Measurements from ENCODE around the gene FILIP1L.

The FILIP1L gene

DNA sequence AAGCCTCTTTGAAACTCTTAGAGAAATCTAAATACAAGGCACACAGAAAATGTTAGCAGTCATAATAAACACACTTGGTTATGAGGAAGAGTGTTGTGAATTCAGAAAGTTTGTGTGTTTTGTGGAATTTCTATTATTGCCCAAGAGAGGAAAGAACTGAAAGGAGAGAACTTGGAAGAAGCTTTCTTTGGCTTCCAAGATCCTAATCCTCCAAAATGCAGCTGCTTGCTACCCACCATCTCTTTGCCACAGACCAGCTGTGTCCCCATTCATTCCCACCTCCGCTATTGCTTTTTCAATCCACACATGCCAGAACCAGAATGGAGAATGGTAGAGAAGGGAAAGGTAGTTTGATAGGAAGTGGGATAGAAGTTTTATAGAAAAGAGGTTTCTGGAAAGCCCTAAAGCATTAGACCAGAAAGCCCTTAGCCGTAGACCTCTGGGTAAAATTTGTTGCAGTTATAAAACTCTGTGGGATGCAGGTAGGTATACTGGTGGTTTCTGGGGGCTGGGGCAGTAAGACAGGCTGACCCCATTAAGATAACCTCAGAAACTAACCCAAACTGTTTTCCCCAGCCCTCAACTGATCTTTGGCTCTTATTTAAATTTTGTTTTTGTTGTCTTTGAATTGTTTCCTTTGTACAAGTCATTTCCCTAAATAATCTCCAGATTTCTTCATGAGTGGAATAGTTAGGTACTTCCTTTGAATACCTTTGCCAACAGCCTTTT is 108.5 kb downstream of the FILIP1L start:
- DNase-seq, result peak; percentile 13

DNA sequence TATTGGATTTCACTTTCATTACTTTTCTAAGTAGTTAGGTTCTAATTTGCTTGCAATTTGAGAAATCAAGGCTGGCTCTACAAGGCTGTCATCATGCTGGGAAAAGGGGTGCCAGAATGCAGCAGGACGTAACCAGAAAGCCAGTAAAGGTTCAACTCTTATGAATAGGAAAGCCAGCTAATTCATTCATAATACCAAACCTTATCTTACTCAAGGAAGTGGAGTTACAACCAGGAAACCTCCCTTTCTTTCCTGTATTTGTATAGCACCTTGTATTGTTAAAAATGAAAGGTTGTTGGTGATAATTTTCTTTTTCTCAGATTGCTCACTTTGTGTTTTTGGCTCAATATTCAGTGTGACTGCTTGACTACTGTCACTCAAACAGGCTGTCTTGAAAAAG is 109.4 kb downstream of the FILIP1L start:
- DNase-seq, result no peak

DNA sequence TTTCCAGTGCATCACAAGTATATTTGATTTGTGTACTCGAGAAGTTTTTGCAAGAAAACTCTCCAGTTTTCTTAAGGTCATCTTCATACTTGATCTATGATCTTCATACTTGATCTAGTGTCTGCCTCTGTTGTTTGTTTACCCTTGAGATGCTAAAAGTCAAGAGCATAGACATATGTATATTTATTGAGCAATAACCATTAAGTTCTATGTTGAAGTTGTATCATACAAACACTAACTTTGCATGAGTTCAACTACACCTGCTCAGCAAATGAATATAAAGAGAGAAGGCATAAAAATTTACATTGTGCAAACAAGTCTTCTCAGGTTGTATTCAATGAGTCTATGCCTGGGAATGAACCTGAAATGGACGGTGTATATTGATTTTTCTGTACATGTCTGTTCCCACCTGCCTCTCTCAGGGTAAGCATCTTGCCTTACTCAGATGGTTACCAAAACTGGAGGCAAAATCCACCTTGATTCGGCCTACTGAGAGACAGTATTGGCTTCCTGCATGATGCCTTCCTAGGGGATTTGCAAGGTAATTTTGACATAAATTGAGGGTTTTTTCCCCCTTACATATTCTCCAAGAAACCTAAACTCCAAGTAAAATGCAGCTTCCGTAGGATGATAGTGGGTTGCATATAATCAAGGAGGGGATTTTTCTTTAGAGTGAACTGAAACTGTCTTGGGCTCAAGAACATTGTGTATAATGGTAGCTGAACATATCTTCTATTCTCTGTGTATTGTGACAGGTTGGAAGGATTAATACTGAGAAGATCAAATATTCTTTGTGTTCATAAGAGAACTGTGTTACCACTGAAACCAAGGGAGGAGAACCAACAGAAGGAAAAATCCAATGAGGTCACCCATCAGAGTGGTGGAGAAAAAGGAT is 110.4 kb downstream of the FILIP1L start:
- no peak for DNase-seq

DNA sequence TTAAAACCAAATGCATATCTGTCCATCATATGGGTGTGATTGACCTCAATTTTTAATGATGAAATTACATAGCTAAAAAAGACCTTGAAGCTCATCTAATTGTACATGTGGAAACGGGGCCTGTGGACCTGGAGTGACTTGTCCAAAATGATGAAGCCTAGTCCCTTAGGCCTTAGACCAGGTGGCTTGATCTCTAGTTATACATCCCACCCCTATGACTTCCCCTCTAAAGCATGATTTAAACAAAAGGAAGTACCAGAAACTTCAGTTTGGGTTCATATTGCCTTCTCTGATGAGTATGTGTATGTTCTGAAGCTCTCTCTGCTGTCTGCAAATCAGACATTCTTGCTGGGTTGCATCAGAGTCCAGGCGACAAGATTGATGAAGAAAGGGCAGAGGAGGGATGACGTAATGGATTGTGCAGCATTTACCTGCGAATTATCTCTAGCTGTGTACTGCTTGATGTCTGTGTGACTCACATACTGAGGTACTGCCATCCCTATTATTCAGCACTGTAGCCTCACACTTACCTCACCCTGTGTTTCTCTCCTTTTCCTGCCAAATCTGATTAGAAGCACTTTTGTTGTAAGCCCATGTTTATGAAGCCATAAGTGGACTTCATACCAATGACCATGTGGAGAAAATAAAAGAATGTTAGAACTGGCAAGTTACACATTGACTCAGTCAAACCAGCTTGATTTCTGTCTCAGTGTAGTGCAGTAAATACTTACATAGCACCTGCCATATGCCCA is 111.5 kb downstream of the FILIP1L start:
- peak; percentile 31 for DNase-seq

DNA sequence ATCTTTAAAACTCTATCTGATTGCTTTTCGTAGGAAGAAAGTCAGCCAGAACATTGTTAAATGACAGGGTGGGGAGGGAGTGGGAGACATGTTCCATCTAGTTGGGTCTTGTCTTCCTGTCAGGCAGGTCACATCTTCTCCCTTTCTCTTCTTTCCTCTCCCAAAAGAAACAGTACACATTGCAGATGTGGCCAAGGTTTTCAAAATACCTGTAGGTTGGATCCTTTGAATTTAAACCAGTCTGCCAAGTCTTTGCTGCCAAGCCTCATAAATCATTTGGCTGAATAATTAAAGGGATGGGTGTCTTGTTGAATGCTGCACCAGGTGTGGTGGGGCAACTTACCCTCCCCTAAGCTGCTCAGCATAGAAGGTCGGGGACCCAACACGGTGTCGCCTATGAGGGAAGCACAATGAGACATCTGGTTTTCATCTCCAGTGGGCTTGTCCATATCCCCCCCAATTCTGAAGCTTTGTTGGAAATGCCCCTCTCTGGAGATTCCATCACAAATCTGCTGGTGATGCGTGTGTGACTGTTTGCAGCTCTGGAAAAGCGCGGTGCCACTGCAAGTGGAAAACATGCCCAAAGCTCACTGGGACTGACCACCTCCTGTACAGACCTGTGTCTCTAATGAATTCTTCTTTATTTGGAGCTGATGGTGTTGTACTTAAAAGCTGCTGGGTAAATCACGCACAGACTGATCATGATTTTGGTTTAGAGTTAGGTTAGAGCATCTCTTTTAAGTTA is 112.6 kb downstream of the FILIP1L start:
- peak; percentile 44 for DNase-seq

DNA sequence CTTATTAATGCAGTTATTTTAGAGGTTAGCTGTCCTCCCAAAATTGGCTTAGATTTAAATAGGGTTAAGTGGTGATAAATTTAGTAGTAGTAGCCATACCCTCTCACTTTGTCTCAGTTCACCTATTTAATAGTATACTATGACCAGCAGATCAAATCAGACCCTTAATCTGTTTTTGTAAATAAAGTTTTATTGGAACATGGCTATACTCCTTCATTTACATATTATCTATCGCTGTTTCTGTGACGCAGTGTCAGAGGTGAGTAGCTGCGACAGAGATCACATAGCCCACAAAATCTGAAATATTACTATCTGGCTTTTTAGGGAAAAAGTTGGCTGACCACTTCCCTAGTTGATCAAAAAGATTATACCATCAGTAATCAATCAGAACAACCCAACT is 113.2 kb downstream of the FILIP1L start:
- no peak for DNase-seq

DNA sequence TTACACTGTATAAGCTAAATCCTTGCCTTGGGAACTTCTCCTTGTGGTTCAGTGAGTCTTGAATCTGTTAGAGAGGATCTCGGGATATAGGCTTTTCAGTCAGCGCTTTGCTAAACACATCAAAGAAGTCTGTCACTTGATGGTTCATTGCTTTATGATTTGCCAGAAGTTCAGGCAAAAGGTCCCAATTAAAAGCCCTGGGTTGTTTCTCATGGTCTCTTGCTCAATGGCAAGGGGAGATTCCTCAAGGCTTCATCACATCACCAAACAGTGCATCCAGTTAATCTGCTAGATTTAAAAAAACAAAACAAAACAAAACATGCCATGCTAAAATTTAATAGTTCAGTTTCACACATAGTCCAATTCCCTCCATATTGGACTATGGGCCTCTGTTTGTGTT is 114.8 kb downstream of the FILIP1L start:
- no peak for DNase-seq

DNA sequence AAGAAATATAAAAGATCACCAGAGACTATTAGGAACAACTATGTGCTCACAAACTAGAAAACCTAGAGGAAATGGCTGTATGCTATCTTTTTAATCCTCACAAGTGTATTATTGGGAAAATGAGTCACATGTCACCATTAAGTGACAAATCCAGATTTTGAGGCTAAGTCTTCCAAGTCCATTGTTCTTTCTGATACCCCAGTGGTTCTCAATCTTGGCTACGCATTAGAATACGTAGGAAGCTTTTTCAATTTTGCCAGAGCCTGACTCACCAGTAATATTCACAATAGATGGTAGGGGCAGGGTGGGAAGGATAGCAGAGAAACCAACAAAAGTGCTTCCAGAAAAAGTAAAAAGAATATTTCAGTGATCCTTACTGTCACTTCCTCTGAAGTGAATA is 117.0 kb downstream of the FILIP1L start:
- no peak for DNase-seq

DNA sequence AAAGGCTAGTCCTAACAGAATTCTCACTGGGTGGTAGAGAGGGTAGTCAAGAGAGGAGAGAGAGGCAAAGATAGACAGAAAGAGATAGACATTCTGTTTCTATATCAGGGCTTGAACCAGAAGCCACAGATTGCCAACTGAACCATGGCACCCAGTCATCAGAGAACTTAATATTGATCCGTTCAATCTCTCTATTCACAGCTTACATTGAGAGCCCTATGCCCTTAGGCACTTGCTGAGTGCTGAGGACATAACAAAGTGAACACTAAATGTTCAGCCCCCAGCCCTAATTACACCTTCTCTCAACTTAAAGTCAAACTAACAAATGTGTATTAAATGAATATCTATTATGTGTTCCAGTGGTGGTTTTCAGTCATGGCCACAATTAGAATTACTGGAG is 124.1 kb downstream of the FILIP1L start:
- no peak for DNase-seq

DNA sequence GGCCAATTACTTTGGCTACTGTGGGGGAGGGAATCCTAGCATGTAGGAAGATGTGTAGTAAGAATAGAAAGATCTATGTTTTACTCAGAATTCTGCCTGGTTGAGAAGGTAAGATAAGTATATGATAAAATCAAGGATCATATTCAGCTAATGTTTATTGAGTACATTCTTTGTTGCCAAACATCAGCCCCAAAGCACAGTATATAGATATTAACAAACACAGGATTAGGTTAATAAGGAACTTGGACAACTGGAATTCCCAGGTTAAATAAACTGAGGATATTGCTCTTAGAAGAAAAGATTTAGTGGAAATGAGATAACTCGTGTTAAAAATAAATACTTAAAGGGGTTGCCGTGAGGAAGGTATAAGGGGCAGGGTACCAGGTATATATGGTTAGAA is 129.6 kb downstream of the FILIP1L start:
- no peak for DNase-seq

DNA sequence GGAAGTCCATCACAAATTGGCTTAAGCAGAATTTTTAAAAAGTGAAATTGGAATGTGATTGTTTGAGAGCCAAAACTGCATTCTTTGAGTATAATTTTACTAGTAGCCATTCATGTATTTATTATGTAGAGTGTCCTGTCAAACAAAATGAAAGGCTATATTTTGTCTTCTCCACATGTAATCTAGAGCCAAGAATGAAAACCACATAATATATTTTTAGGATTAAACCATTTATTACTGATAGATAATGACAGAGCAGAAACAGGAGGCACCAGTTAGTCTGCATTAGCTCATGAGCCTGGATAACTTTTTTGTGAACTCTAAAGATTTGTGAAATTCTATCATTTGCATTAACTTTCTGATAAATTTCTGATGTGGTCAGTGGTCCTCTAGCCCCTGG is 130.2 kb downstream of the FILIP1L start:
- no peak for DNase-seq

DNA sequence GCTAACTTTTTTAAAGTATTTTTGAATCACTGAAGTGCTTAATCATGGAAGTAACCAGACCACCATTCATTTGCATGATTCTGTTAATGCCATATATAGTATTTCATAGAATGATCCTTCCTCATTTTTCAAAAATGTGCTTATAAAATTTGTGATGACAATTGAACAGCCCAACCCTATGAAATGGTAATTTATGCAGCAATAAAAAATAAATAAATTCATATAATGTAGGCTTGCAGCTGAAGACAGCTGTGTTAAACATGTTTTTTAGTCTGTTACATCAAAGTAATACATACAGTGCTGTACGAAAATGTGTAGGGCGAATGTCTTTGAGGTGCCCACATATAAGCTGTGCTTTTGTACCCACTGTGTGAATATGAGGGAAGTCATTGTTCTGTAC is 131.7 kb downstream of the FILIP1L start:
- no peak for DNase-seq

DNA sequence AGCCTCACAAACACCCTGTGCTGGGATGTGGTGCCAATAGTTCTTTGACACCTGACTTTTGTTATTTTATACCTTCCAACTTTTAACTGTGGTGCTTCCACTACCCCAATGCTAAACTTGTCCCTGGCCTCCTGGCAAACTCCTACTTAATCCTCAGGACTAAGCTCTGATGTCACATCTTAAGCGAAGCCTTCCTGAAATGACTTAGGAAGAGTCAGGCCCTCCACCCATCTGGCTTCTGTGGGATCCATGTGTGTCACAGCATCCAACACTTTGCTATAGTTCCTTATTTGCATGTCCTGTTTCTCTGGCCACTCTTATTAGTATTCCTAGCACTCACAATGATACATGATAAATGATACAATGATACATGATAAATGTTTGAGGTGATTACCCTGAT is 133.2 kb downstream of the FILIP1L start:
- peak; percentile 86 for DNase-seq

DNA sequence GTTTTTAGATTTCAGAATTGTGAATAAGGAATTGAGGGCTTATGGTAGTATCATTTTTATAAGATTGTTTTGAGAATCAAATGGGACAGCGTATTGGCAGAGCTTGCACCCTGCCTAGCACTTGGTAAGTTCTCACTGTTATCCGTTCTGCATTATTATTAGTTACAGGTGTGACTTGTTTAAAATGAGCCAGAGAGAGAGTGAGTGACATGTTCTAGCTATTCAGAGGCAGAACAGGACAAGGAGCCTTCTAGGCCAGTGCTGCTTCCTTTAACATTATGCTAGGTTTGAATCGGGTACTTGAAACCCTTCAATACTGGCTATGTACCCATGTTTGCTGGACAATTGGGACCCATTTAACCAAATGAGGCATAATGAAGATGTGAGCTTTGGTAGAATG is 133.7 kb downstream of the FILIP1L start:
- DNase-seq, result no peak

DNA sequence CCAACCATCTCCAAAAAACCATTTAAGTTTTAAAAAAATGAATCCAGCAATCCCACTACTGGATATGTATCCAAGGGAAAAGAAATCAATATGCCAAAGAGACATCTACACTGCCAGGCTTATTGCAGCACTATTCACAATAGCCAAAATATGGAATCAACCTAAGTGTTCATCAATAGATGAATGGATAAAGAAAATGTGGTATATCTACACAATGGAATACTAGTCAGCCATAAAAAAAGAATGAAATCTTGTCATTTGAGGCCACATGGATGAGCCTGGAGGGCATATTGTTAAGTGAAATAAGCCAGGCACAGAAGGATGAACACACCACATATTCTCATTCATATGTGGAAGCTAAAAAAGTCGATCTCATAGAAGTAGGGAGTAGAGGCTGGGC is 136.1 kb downstream of the FILIP1L start:
- no peak for DNase-seq

DNA sequence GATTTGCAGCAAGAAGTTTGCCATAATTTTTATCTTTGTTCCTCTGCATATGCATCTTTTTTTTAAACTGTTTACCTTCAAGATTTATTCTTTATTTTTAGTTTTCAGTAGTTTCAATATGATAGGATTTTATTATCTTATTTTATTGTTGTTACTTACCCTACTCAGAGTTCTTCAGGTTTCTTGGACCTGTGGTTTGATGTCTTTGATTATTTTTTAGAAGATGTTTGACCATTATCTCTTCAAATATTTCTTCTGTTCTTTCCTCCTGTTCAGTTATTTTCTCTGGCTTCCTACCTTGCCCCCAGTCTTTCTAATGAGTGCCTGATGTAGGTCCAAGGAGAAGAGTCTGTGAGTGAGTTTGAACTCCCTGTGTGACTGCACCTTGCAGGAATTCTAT is 137.7 kb downstream of the FILIP1L start:
- DNase-seq, result no peak

DNA sequence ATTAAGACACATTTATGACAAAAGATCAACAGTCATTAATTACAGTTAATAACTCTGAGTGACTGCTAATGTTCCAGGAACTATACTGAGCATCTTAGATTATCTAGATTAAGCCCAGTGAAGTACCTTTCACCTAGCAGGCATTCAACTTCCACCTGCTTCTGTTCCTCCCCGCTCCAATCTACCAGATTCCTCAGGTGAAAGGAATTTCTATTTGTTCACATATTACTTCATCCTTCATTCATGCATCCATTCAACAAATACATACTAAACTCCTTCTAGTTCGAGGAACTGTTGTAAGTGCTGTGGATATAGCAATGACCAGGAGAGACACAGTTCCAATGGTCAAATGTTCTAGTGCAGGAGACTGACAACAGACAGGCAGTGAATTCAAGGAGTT is 139.3 kb downstream of the FILIP1L start:
- DNase-seq, result no peak

DNA sequence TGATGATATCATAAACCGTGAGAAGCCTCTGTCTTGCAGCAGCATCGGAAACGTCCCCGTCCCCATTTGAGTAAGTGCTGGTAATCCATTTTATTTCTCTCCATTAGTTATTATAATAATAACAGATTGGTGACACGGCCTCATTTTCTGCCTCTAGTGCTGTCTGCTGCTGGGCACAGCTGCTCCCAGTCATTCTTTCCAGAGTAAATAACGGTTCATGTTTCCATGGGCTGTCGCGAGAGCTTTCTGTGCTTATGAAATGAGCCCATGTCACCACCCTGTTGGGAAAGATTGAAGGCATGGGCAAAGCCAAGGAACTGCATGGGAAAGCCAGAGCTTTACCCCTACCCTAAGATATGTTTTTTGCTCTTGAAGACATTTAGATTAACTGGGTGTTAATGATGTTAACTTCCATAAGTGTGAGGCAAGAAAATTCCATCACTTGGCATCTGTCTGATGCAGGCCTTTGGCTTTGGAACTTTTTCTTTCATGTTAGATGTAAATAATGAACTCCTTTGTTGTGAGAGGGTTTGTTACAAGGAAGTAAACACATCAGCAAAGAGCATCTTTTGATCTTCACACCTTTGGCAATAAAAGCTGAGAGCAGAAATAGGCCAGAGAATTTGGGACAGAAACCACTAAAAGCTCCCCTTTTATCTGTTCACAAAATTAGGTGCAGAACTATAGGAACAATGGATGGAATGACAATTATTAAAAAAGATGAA is 141.8 kb downstream of the FILIP1L start:
- peak; percentile 64 for DNase-seq

DNA sequence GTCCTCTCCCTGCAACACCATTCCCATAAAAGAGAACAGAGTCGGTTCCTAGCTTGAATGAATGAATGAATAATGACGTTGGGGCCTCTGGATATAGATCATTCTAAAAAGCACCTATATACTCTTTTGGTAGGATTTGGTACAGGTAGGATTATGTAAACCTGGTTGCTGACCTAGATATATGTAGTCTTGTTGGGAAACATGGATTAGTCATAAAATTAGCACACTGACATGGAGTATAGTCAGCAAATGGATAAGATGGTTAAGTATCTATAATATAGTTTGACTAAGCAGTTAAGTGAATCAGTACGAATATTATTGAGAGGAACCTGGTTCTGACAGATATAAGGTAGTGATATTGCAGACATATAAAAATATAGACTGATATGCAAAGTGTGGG is 142.5 kb downstream of the FILIP1L start:
- no peak for DNase-seq

DNA sequence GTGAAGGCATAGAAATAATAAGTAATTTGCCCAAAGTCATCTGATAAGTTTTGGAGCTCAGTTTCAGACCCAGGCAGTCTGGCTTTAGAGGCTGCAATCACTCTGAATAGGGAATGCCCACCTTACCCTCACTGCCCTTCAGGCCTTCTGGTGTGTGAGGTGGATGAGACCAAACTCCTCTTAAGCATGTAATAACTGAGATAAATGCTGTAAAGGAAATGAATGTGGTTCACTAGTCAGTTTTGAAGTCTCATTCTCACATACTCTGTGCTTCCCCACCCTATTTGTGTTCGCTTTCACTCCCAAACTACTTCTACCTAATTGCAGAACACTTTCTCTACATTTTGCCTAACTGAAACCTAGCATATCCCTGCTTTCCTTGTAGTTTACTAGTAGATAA is 144.1 kb downstream of the FILIP1L start:
- DNase-seq, result no peak

DNA sequence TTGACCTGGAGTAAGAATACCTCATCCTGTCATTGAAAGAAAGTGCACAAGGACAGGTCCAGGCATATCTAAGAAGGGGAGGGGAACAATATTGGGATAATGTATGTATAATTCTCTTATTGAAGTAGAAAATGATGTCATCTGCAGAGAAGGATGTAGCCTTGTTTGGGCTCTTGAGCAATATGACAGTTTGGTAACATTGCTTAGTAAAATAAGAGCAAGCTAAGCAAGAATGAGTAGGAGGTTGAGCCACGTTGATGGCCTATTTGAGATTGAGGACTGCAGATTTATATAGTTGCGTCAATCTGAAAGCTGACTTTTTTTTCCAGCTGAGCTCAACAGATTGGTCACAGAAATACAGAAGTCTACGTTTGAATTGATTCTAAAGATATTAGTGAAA is 145.2 kb downstream of the FILIP1L start:
- DNase-seq, result no peak

DNA sequence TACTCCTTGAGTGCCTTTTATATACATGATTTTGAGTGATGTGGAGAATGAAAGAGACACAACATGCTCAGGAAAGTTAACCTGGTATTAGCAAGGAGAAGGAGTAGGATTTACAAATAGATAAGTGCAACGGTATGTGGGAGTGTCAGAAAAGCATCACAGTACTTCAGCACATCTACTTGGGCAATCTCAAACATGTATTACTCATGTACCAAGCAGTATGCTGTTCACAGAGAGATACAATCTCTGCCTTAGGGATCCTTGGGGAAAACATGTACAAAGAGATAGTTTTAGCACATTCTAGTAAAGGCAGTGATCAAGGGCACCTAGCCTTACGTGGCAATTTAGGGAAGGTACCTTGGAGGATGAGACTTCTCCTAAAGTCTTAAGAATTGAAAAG is 146.5 kb downstream of the FILIP1L start:
- DNase-seq, result no peak

All from NCI-H82 (cell line).